ENCODE measurements around the gene STK38L. TPM values are rescaled to one million over a fixed set of nuclear protein-coding genes. Genes with fewer than 3 reads are reported as not detected.

Gene STK38L
- total RNA-seq (19.6 TPM), polyA plus RNA-seq (ENCODE audit: insufficient read depth in 1 of 8, insufficient read length in 8 of 8, low replicate concordance in 1 of 8) (10 to 100 TPM; 12.8 to 25.0 (median 20.7) TPM)
- long read RNA-seq, donor 1, result 0 reads
- long read RNA-seq, donor 2, result 0 reads
- long read RNA-seq, donor 3, full-length matches to known transcripts, result 3 of 3 reads
- long read RNA-seq, donor 3, partial matches to known transcripts, result 0 of 3 reads
- long read RNA-seq, donor 3, other reads (novel, unspliced or antisense), result 0 of 3 reads
- long read RNA-seq, donor 4, result 0 reads
- long read RNA-seq, donor 5, full-length matches to known transcripts, result 7 of 7 reads
- long read RNA-seq, donor 5, partial matches to known transcripts, result 0 of 7 reads
- long read RNA-seq, donor 5, other reads (novel, unspliced or antisense), result 0 of 7 reads
- long read RNA-seq, donor 6, full-length matches to known transcripts, result 4 of 12 reads
- long read RNA-seq, donor 6, partial matches to known transcripts, result 8 of 12 reads
- long read RNA-seq, donor 6, other reads (novel, unspliced or antisense), result 0 of 12 reads
- long read RNA-seq, donor 7, full-length matches to known transcripts, result 2 of 7 reads
- long read RNA-seq, donor 7, partial matches to known transcripts, result 5 of 7 reads
- long read RNA-seq, donor 7, other reads (novel, unspliced or antisense), result 0 of 7 reads
- long read RNA-seq, donor 8, full-length matches to known transcripts, result 3 of 3 reads
- long read RNA-seq, donor 8, partial matches to known transcripts, result 0 of 3 reads
- long read RNA-seq, donor 8, other reads (novel, unspliced or antisense), result 0 of 3 reads
- long read RNA-seq, donor 9, partial matches to known transcripts, result 12 of 12 reads
- long read RNA-seq, donor 9, other reads (novel, unspliced or antisense), result 0 of 12 reads
- long read RNA-seq, donor 10, full-length matches to known transcripts, result 7 of 7 reads
- long read RNA-seq, donor 10, partial matches to known transcripts, result 0 of 7 reads
- long read RNA-seq, donor 10, other reads (novel, unspliced or antisense), result 0 of 7 reads
- long read RNA-seq, donor 11, full-length matches to known transcripts, result 3 of 3 reads
- long read RNA-seq, donor 11, partial matches to known transcripts, result 0 of 3 reads
- long read RNA-seq, donor 11, other reads (novel, unspliced or antisense), result 0 of 3 reads

DNA sequence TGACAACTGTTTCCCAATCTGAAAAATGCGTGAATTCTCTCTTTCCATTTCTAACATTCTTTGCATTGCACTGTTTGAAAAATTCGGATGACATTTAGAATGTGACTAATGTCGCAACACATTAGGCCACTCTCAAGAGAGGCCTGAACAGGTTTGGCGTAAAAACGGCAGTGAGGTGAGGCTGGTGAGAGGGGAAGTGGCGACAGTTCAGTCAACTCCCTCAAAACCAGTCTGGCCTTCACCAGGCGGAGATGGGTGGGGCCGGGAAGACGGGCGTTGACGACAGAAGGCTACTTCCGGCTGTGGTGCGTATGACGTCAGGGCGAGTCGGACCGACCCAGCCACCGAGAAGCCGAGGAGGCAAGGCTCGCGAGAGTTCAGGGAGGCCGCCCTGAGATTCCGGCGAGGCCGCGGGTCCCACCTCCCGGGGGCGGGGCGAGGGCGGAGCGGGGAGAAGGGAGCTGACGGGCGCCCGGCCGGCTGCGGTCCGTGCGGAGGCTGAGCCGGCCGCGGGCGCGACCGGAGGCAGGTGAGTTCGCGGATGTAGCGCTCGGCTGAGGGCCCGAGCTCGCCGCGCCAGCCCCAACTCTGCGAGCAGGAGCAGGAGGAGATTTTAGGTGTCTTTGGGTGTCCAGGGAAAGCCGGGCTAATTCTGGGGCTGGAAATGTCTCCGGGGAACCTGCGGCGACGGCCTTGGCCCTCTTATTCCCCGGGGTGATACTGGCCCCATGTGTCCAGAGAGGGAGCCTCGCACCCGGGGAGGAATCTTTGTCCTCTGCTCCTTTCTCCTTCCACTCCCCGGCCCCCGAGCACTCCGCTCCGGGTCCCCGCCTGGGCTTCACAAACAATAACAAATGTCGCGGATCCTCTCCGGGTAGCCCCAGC lies at the start of gene STK38L:
Gene STK38L, plus strand, starts transcription at position 483 of the 885 bp plus-strand sequence. CDS start 53,435 bp downstream, outside the sequence.
- H3K27ac ChIP-seq (ENCODE audit: low read length), result peak within 1 kb of the TSS; percentile 87
- WGBS (ENCODE audit: insufficient coverage), result 6% methylated on average over 58 of the region's 69 CpGs
- H3K4me3 ChIP-seq (ENCODE audit: low read length), result peak within 1 kb of the TSS; percentile 89
- no peaks in the 10 kb centered on the region for H3K27me3 ChIP-seq (ENCODE audit: control insufficient read depth, insufficient read depth, low read length)
- peak; percentile 98 for DNase-seq
- no peaks in the 10 kb centered on the region for H3K36me3 ChIP-seq (ENCODE audit: control insufficient read depth, insufficient read depth, low read length)
- no peaks in the 10 kb centered on the region for H3K4me1 ChIP-seq (ENCODE audit: control insufficient read depth, insufficient read depth, low read length)
- no peaks in the 10 kb centered on the region for H3K9me3 ChIP-seq (replicated peaks; ENCODE audit: control insufficient read depth, low read depth, low read length)

DNA sequence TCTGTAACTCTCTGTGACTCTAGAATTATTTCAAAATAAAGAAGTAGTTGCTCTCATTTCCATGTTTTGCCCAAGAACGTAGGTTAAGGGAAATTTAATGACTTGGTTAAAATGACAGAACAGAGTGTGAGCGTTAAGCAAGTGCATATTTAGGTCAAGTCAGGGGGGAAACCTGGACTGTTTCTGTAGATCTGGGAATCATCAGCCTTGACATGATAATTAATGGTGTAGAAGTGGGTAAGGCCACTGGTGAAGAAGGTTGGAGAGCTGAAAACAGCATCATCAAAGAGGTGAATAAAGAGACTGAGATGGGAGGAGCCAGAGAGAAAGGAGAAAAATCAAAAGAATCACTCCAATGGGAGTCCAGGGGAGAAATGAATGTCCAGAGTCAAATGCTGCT lies 49.4 kb upstream of the STK38L start:
- H3K27ac ChIP-seq (ENCODE audit: low read length), result no peak overlapping the region
- H3K4me1 ChIP-seq (ENCODE audit: control insufficient read depth, insufficient read depth, low read length), result no peaks in the 10 kb centered on the region
- H3K4me3 ChIP-seq (ENCODE audit: low read length), result no peak overlapping the region
- H3K36me3 ChIP-seq (ENCODE audit: control insufficient read depth, insufficient read depth, low read length), result no peaks in the 10 kb centered on the region
- no peaks in the 10 kb centered on the region for H3K27me3 ChIP-seq (ENCODE audit: control insufficient read depth, insufficient read depth, low read length)
- WGBS (ENCODE audit: insufficient coverage), result 49% methylated on average over 2 of the region's 2 CpGs
- DNase-seq, result no peak
- no peaks in the 10 kb centered on the region for H3K9me3 ChIP-seq (replicated peaks; ENCODE audit: control insufficient read depth, low read depth, low read length)

DNA sequence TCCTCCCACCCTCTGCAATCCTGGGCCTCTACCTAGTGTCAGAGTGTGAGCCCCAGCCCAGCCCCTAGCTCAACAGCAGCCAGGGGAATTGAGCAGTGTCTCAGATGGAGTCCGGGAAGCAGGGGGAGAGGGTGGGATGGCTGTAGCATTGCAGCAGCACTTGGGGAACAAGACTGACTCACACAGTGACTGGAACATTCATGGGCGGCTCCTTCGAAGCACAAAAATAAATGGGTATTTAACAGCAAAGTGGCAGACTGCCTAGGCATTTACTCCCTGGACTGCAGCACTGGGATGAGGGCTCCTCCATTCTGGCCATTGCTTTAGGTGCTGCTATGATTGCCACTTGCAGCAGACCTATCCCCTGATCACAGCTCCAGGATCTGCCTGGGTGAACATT lies 46.0 kb upstream of the STK38L start:
- DNase-seq, result no peak
- 61% methylated on average over 3 of the region's 3 CpGs for WGBS (ENCODE audit: insufficient coverage)
- Histone ChIP-seq H3K27ac (ENCODE audit: low read length) (no peak overlapping the region), H3K4me1 (ENCODE audit: control insufficient read depth, insufficient read depth, low read length) (no peaks in the 10 kb centered on the region), H3K4me3 (ENCODE audit: low read length) (no peak overlapping the region), H3K27me3 (ENCODE audit: control insufficient read depth, insufficient read depth, low read length) (no peaks in the 10 kb centered on the region), H3K9me3 (replicated peaks; ENCODE audit: control insufficient read depth, low read depth, low read length) (no peaks in the 10 kb centered on the region), H3K36me3 (ENCODE audit: control insufficient read depth, insufficient read depth, low read length) (no peaks in the 10 kb centered on the region)

- Histone ChIP-seq H3K27ac (ENCODE audit: low read length) (no peak overlapping the region), H3K4me1 (ENCODE audit: control insufficient read depth, insufficient read depth, low read length) (no peaks in the 10 kb centered on the region), H3K36me3 (ENCODE audit: control insufficient read depth, insufficient read depth, low read length) (no peaks in the 10 kb centered on the region), H3K4me3 (ENCODE audit: low read length) (no peak overlapping the region), H3K9me3 (replicated peaks; ENCODE audit: control insufficient read depth, low read depth, low read length) (no peaks in the 10 kb centered on the region), H3K27me3 (ENCODE audit: control insufficient read depth, insufficient read depth, low read length) (no peaks in the 10 kb centered on the region)
- no peak for DNase-seq
- 64% methylated on average over 2 of the region's 2 CpGs for WGBS (ENCODE audit: insufficient coverage)
Observed at GRCh38 chr12:27199638-27200300, 44.3 kb upstream of the STK38L start.

DNA sequence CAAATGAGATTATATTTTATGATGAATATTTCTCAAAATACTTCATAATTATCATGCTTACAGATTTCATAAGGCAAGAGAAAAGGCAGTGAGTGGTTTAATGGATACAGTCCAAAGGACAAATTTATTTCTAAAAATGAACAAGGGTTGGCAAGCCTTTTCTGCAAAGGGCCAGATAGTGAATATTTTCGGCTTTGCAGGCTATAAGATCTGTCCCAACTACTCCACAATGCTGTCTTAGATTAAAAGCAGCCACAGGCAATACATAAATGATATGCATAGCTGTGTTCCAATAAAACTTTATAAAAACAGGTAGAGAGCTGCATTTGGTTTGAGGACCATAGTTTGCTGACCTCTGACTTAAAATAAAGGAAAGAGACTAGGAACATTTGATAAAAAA lies 42.9 kb upstream of the STK38L start:
- no peaks in the 10 kb centered on the region for H3K4me1 ChIP-seq (ENCODE audit: control insufficient read depth, insufficient read depth, low read length)
- no peaks in the 10 kb centered on the region for H3K27me3 ChIP-seq (ENCODE audit: control insufficient read depth, insufficient read depth, low read length)
- H3K27ac ChIP-seq (ENCODE audit: low read length), result no peak overlapping the region
- no peak overlapping the region for H3K4me3 ChIP-seq (ENCODE audit: low read length)
- DNase-seq, result no peak
- no peaks in the 10 kb centered on the region for H3K9me3 ChIP-seq (replicated peaks; ENCODE audit: control insufficient read depth, low read depth, low read length)
- no peaks in the 10 kb centered on the region for H3K36me3 ChIP-seq (ENCODE audit: control insufficient read depth, insufficient read depth, low read length)
- WGBS (ENCODE audit: insufficient coverage), result no CpG with 5 or more reads among the region's 1 CpG

- no peaks in the 10 kb centered on the region for H3K36me3 ChIP-seq (ENCODE audit: control insufficient read depth, insufficient read depth, low read length)
- DNase-seq, result no peak
- no peak overlapping the region for H3K4me3 ChIP-seq (ENCODE audit: low read length)
- H3K27ac ChIP-seq (ENCODE audit: low read length), result no peak overlapping the region
- H3K9me3 ChIP-seq (replicated peaks; ENCODE audit: control insufficient read depth, low read depth, low read length), result no peaks in the 10 kb centered on the region
- no CpG with 5 or more reads among the region's 1 CpG for WGBS (ENCODE audit: insufficient coverage)
- H3K27me3 ChIP-seq (ENCODE audit: control insufficient read depth, insufficient read depth, low read length), result no peaks in the 10 kb centered on the region
- no peaks in the 10 kb centered on the region for H3K4me1 ChIP-seq (ENCODE audit: control insufficient read depth, insufficient read depth, low read length)
Observed at GRCh38 chr12:27206801-27207502, 37.1 kb upstream of the STK38L start.

DNA sequence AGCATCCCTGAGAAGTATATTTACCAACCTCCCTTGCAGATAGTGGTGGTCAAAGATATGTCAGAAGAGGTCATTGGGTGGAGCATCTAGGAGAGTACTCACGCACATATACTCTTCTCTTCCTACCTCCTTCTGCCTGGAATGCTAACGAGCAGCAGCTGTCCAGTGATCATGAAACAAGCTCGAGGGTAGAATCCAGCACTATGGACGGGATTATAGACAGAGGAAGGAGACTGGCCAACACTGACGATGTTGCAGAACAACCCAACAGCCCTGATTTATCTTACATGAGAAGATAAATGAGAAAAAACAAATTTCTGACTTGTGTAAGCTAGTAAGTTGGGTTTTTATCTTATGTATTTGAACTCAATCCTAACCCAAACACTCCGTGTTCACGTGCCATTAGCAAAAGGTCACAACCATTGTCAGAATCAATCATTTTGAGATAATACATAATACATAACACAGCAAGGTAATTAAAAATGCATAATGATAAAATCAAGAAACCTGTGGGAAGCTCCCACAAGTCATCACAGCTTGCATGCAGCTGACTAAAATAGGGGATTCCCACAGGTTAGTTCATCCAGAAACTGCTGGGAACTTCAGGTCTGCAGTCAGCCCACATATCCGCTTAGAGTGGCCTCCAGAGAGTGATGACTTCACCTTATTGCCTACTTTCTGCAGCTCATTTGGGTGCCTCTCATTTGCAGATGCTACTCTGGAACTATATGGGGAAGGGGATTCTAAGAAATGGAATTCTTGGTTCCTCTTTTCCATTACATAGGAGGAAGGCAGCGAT lies 36.3 kb upstream of the STK38L start:
- H3K9me3 ChIP-seq (replicated peaks; ENCODE audit: control insufficient read depth, low read depth, low read length), result no peaks in the 10 kb centered on the region
- H3K4me3 ChIP-seq (ENCODE audit: low read length), result no peak overlapping the region
- 29% methylated on average over 1 of the region's 9 CpGs for WGBS (ENCODE audit: insufficient coverage)
- no peak overlapping the region for H3K27ac ChIP-seq (ENCODE audit: low read length)
- no peaks in the 10 kb centered on the region for H3K27me3 ChIP-seq (ENCODE audit: control insufficient read depth, insufficient read depth, low read length)
- H3K36me3 ChIP-seq (ENCODE audit: control insufficient read depth, insufficient read depth, low read length), result no peaks in the 10 kb centered on the region
- DNase-seq, result no peak
- no peaks in the 10 kb centered on the region for H3K4me1 ChIP-seq (ENCODE audit: control insufficient read depth, insufficient read depth, low read length)

GRCh38 chr12:27208414-27208750 lies 35.7 kb upstream of the STK38L start:
- Histone ChIP-seq H3K27me3 (ENCODE audit: control insufficient read depth, insufficient read depth, low read length) (no peaks in the 10 kb centered on the region), H3K4me3 (ENCODE audit: low read length) (no peak overlapping the region), H3K27ac (ENCODE audit: low read length) (no peak overlapping the region), H3K36me3 (ENCODE audit: control insufficient read depth, insufficient read depth, low read length) (no peaks in the 10 kb centered on the region), H3K4me1 (ENCODE audit: control insufficient read depth, insufficient read depth, low read length) (no peaks in the 10 kb centered on the region), H3K9me3 (replicated peaks; ENCODE audit: control insufficient read depth, low read depth, low read length) (no peaks in the 10 kb centered on the region)
- WGBS (ENCODE audit: insufficient coverage), result no CpG with 5 or more reads among the region's 2 CpGs
- DNase-seq, result no peak
